ENCODE measurements around the gene PRRG2. TPM values are rescaled to one million over a fixed set of nuclear protein-coding genes. Genes with fewer than 3 reads are reported as not detected.

Gene PRRG2
- total and polyA plus RNA-seq, 9 of the 15 experiments (the other 6 are each of a cell fraction or from before 2014, with no cell fraction given) = 0.06 to 1.1 (median 0.33) TPM

GRCh38 chr19:49579193-49579592 is 1.9 kb upstream of the PRRG2 start (continued):
- TF ChIP-seq BRD4 (IDR thresholded peaks at IDR 0.05) (no peak), HNRNPK (IDR thresholded peaks at IDR 0.05; ENCODE audit: low read depth, low read length, poor library complexity, severe bottlenecking) (no peak), ZNF384 (IDR thresholded peaks at IDR 0.05; ENCODE audit: low read depth, low read length) (no peak), MED1 (CRISPR knock-in tag; IDR thresholded peaks at IDR 0.05; ENCODE audit: borderline replicate concordance) (no peak), NBN (IDR thresholded peaks at IDR 0.05; ENCODE audit: low read depth) (no peak), MXI1 (IDR thresholded peaks at IDR 0.05; ENCODE audit: low read depth, low read length) (no peak), FOXP1 (CRISPR knock-in tag; IDR thresholded peaks at IDR 0.05) (no peak), ZBTB43 (CRISPR knock-in tag; IDR thresholded peaks at IDR 0.05) (no peak), RB1 (IDR thresholded peaks at IDR 0.05; ENCODE audit: low read depth) (no peak), NFATC3 (IDR thresholded peaks at IDR 0.05) (no peak), CBFA2T3 (IDR thresholded peaks at IDR 0.05) (no peak), ZHX1 (conservative IDR thresholded peaks at IDR 0.05; ENCODE audit: low read length) (no peak), ZSCAN32 (CRISPR knock-in tag; IDR thresholded peaks at IDR 0.05) (no peak), NFE2L1 (tag; IDR thresholded peaks at IDR 0.05; ENCODE audit: borderline replicate concordance, low read depth) (peak; percentile 26; the same call in 1 of the 2 replicates), KDM1A (IDR thresholded peaks at IDR 0.05) (no peak), YY1 (IDR thresholded peaks at IDR 0.05; ENCODE audit: borderline replicate concordance in 1 of 3, control insufficient read depth in 1 of 3, extremely low read depth in 1 of 3, insufficient read depth in 3 of 3, insufficient read length in 1 of 3, insufficient replicate concordance in 2 of 3, low read depth in 1 of 3, low read length in 2 of 3) (peak in 1 of 3 experiments; percentile 15), SFPQ (IDR thresholded peaks at IDR 0.05; ENCODE audit: low read depth, low read length) (no peak), ZNF3 (CRISPR knock-in tag; IDR thresholded peaks at IDR 0.05) (no peak), HDAC8 (tag; IDR thresholded peaks at IDR 0.05) (peak; percentile 91)
- TF ChIP-seq, protein P1, sequence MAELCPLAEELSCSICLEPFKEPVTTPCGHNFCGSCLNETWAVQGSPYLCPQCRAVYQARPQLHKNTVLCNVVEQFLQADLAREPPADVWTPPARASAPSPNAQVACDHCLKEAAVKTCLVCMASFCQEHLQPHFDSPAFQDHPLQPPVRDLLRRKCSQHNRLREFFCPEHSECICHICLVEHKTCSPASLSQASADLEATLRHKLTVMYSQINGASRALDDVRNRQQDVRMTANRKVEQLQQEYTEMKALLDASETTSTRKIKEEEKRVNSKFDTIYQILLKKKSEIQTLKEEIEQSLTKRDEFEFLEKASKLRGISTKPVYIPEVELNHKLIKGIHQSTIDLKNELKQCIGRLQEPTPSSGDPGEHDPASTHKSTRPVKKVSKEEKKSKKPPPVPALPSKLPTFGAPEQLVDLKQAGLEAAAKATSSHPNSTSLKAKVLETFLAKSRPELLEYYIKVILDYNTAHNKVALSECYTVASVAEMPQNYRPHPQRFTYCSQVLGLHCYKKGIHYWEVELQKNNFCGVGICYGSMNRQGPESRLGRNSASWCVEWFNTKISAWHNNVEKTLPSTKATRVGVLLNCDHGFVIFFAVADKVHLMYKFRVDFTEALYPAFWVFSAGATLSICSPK (IDR thresholded peaks at IDR 0.05; ENCODE audit: borderline replicate concordance) = no peak
